Fibroblast of skin of left biceps (primary cell): ENCODE data around the gene ASB3.
"Not testable (repeated sequence)": the region's sequence is repeated elsewhere in the genome, so short reads cannot be mapped to it uniquely, and the experiment has no call there.

ENCODE experiments used
- DNase-seq, 2 experiments: peaks; one replicate each; pipeline ENCODE4 v3.0.0-alpha.2; 2013; ENCODE audit warnings: low read depth in 2 of 2

The ASB3 gene

DNA sequence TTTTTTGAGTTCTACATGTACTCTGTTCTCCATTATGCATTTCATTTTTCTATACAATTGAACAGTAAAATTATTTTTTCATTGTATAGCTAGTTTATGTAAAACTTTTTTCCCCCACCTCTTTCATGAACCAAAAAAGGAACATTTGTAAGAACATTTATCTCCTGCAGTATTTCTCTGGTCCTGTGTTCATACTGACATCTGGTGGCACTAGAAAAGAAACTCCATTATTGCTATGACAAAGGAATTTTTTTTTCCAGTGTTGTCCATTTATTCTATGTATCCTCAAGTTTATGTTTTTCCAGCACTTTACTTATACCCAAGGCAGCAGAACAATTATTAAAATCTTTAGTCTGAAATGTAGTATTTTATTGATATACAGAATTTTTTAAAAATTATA is 46.6 kb downstream of the ASB3 start:
- peak in 1 of 2 experiments; percentile 4 for DNase-seq

DNA sequence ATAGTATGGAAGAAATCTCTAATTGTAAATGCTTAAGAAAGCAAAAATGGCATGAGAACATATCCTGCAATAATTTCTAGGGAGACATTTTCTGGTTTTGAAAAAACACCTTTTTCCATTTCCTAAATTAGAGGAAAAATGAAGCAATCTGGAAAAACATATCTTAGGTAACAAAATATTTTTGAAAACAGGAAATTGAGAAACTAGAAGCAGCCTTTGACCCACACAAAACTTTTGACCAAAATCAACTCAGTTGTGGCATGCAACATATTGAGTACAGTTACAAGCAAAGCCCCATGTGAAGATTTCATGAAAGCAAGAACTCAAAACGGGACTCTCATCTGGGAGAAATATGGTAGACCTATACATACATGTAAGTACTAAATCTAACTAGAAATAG is 47.7 kb downstream of the ASB3 start:
- DNase-seq, result no peak

GRCh38 chr2:53737091-53737490 is 49.7 kb downstream of the ASB3 start:
- DNase-seq, result no peak

DNA sequence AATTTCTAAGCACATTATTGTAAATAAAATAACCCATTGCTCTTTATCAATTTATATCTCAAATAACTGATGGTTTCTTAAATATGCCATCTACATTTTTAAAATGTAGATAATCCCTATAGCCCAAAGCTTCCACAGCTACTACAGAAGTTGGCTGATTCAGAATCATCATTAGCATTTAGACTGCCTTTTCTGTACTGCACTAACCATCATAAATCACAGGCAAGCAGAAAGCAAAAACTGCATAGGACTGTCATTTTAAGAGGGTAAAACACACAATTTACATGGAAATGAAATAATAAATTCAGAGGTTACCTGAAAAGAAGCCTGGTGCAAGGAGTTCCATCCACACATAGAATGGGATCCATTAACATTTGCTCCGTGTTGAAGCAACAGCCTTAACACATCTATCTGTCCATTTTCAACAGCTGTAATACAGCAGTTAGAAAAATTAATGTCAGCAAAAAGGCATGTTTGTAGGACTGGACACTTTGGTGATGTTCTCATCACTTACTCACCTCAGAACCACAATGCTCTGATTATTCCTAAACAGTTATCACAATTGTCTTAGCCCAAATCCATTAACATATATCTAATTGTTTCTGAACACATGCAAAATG is 57.5 kb downstream of the ASB3 start:
- no peak for DNase-seq

- no peak for DNase-seq
These were observed 58.8 kb downstream of the ASB3 start for GRCh38 chr2:53727921-53728320.

GRCh38 chr2:53725662-53726061 is 61.1 kb downstream of the ASB3 start:
- no peak for DNase-seq

DNA sequence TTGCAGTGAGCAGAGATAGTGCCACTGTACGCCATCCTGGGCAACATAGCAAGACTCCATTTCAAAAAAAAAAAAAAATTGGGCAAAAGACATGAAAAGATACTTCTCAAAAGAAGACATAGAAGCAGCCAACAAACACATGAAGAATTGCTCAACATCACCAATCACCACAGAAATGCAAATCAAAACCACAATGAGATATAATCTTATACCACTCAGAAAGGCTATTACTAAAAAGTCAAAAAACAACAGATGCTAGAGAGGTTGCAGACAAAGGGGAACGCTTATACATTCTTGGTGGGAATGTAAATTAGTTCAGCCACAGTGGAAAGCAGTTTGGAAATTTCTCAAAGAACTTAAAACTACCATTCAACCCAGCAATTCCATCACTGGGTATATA is 62.2 kb downstream of the ASB3 start:
- peak; percentile 39 to 51 for DNase-seq

DNA sequence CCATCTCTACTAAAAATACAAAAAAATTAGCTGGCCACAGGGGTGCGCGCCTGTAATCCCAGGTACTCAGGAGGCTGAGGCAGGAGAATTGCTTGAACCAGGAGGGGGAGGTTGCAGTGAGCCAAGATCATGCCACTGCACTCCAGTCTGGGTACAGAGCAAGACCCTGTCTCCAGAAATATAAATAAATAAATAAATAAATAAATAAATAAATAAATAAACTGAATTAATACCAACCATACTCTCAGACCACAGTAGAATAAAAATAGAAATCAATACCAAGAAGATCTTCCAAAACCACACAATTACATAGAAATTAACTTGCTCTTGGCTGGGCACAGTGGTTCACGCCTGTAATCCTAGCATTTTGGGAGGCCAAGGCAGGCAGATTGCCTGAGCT is 65.8 kb downstream of the ASB3 start:
- DNase-seq, result not testable (repeated sequence)

DNA sequence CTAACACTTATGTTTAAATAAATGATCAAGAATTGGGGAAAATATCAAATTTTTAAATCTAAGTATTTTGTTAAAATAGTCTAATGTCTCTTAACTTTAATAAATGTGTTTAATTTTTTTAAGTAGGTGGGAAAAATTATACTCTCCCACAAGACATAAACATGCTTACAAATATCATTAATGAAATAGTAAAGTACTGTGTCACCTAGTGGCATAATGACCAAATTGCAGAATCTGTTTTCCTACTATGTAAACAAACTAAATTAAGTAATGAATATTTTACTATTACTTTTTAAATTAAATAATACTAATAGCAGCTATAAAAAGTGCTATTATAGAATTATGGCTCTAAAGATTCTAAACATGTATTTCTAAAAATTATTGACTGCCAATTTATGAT is 71.2 kb downstream of the ASB3 start:
- DNase-seq, result no peak

DNA sequence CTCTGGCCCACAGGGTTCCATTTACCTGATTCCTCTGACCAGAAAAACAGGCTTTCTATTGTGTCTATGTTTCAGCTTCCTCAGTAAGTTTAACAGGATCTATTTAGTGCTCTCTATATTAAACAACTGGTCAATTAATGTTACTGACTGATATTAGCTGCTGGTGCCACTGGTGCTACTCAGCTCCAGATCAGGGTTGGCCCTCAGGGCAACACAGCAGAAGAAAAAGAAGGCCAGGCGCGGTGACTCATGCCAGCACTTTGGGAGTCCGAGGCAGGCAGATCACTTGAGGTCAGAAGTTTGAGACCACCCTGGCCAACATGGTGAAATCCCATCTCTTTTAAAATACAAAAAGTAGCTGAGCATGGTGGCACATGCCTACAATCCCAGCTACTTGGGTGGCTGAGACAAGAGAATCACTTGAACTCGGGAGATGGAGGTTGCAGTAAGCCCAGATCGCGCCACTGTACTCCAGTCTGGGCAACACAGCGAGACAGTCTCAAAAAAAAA is 75.4 kb downstream of the ASB3 start:
- DNase-seq, result no peak

DNA sequence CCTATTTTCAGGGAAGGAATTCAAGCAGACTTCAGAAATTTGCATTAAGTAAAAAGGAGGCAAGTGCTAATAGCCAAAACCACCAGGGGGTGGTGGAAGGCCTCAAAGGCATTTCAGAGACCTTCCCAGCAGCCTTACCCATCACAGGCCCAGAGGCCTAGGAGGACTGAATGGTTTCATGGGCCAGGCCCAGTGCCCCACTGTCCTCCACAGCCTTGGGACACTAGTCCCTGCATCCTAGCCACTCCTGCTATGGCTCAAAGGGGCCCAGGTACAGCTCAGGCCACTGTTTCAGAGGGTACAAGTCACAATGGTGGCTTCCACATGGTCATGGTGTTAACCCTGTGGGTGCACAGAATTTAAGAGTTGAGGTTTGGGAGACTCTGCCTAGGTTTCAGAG is 77.8 kb downstream of the ASB3 start:
- no peak for DNase-seq

DNA sequence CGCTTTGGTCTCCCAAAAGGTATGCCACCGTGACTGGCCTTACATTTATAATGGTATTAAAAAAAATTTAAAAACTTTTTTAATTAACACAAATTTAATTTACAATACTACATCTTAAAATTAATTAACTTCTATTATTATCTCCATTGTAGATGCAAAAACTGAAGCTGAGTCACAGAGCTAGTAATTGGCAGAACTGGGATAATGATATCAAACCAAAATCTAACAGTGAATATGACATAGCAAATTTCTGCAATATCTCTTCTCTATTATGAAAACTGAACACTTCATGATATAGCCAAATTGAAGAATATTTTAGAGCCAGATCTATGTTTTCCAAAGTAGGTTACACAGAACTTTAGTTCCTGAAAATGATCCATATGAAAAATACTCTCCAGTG is 85.5 kb downstream of the ASB3 start:
- DNase-seq, result no peak

DNA sequence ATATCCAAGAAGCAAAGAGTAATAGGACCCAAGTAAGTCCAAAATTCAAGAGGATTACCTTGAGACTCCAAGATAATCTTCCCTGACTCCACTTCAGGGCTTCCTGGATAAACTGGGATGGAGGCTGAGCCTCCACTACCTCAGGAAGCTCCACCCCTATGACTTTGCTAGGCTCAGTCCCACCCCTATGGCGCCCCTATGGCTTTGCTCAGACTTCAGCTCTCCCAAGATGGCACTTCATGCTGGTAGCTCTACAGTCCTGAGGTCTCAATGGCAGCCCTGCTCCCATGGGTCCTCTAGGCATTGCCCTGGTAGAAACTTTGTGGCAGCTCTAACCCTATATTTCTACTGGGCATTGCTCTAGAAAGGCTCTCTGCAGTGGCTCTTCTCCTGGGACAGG is 89.1 kb downstream of the ASB3 start:
- DNase-seq, result no peak

DNA sequence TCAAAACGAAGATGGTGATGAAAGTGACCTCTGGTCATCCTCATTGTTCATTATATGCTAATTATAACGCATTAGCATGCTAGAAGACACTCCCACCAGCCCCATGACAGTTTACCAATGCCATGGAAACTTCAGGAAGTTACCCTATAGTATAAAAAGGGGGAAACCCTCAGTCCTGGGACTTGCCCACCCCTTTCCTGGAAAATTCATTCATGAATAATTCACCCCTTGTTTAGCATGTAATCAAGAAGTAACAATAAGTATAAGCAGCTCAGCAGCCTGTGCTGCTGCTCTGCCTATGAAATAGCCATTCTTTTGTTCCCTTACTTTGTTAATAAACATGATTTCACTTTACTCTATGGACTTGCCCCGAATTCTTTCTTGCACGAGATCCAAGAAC is 89.7 kb downstream of the ASB3 start:
- no peak for DNase-seq

DNA sequence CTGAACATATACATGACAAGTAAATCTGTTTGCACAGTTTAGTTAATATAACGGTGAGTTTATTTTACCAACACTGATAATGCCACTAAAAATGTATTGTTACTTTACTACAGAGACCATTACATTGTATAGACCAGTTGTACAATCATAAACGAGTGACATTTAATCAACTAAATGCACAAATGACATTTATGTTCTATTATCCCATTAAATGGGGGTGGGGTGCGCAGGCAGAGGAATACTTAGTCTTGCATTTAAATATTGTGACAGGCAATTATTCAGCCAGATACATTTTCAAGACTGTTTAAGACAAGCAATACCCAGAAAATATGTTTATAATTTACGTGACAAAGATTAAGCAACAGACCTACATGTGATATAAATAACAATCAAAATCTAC is 91.2 kb downstream of the ASB3 start:
- DNase-seq, result no peak

DNA sequence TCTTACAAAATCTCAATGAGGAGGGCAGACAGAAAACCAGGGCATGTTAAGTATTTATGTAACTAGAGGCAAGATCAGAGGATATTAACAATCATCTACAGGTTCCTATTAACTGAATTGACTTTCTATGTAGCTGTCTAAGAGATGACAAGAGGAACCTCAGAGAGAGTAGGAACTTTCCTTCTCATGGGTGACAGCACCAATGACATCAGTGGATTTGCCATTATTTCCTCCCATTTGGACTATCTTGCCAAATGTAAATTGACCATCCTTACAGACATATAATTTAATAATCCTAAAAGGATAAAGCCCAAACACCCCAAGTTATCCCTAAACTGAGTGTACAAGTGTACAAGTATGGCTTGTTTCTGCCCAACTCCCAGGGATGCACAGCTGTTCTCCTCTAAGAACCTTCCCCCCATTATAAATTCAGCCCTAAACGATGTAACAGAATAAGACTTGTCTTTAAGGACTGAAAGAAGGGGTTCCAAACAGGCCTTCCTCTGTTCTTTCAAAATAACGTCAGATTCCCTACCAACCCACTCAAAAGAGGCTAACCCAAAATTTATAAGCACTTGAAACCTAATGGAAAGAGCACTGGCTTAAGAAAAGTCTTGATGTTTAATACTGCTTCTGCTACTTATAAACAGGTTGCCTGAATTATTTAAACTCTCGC is 92.5 kb downstream of the ASB3 start:
- DNase-seq, result no peak

- no peak for DNase-seq
These were observed 95.9 kb downstream of the ASB3 start for GRCh38 chr2:53690876-53691275.

- DNase-seq, result no peak
These were observed 113.8 kb downstream of the ASB3 start for GRCh38 chr2:53672881-53673522.

DNA sequence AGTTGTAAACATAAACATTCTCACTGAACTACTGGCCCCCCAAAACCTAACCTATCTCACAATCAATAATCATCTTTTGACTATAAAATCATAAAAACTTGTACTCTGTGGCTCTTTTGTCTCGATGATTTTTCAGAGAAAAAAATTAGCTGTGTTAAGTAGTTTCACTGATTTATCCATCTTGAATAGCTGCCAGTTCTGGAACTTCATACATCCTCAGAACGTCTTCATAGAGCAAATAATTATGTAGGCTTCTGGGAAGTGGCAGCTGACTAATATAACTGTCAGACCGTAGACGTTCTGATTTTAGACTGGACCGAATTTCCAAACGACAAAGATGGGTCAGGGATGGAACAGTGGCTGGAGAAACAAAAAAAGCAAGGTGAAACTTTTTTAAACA is 116.4 kb downstream of the ASB3 start:
- no peak for DNase-seq

GRCh38 chr2:53668624-53669026 is 118.1 kb downstream of the ASB3 start:
- DNase-seq, result no peak

DNA sequence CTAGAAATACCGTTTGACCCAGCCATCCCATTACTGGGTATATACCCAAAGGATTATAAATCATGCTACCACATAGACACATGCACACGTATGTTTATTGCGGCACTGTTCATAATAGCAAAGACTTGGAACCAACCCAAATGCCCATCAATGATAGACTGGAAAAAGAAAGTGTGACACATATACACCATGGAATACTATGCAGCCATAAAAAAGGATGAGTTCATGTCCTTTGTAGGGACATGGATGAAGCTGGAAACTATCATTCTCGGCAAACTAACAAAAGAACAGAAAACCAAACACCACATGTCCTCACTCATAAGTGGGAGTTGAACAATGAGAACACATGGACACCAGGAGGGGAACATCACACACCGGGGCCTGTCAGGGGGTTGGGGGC is 119.6 kb downstream of the ASB3 start:
- DNase-seq, result not testable (repeated sequence)

DNA sequence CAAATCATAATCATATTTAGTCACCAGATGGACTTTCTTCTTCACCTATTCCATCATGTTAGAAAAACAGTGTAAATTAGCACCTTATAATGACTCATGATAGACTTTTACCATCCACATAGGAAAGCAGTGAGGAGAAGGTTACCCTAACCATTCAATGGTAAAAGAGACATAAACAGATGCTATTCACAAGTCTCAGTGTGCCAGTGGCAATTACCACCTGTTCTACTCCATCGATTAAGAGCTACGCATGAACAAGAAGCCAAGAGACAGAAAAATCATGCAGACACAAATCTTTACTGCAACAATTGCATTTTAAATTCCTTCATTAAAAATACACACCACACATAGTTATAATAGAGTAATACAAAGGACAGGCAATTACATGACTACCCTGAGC is 125.9 kb downstream of the ASB3 start:
- DNase-seq, result no peak

GRCh38 chr2:53658474-53658873 is 128.3 kb downstream of the ASB3 start:
- not testable (repeated sequence) for DNase-seq
